NCI-H1930 (cell line): ENCODE data around the gene CMTR1.
A peak's percentile ranks its signal among the peaks of the same experiment; 100 is the strongest.
"Not testable (repeated sequence)": the region's sequence is repeated elsewhere in the genome, so short reads cannot be mapped to it uniquely, and the experiment has no call there.

ENCODE experiments used
- DNase-seq, 2 experiments: peaks; one replicate each; lab custom pipeline; 2025; lab: John Stamatoyannopoulos, UW

Gene CMTR1

GRCh38 chr6:37432916-37433656, at the start of gene CMTR1:
CMTR1 (plus strand) TSS chr6:37433221; CDS start chr6:37435630, 2,409 bp downstream.
- peak; percentile 75 to 85 for DNase-seq

GRCh38 chr6:37388578-37388977, 44.4 kb upstream of the CMTR1 start:
- DNase-seq: no peak

- DNase-seq: no peak
Observed at GRCh38 chr6:37389857-37390256, 43.2 kb upstream of the CMTR1 start.

GRCh38 chr6:37391120-37391519, 41.9 kb upstream of the CMTR1 start:
- no peak for DNase-seq

GRCh38 chr6:37392821-37393220, 40.2 kb upstream of the CMTR1 start:
- no peak for DNase-seq

- no peak for DNase-seq
Observed at GRCh38 chr6:37393381-37393929, 39.6 kb upstream of the CMTR1 start.

GRCh38 chr6:37396571-37397180, 36.3 kb upstream of the CMTR1 start:
- DNase-seq: no peak

GRCh38 chr6:37399131-37399530, 33.9 kb upstream of the CMTR1 start:
- DNase-seq: no peak

GRCh38 chr6:37399795-37400490, 33.1 kb upstream of the CMTR1 start:
- DNase-seq: no peak

- not testable (repeated sequence) for DNase-seq
Observed at GRCh38 chr6:37401658-37402057, 31.4 kb upstream of the CMTR1 start.

GRCh38 chr6:37406726-37407341, 26.2 kb upstream of the CMTR1 start:
- DNase-seq: no peak

GRCh38 chr6:37407948-37408347, 25.1 kb upstream of the CMTR1 start:
- no peak for DNase-seq

- DNase-seq: no peak
Observed at GRCh38 chr6:37409501-37409900, 23.5 kb upstream of the CMTR1 start.

GRCh38 chr6:37417393-37417792, 15.6 kb upstream of the CMTR1 start:
- DNase-seq: no peak

GRCh38 chr6:37418722-37419121, 14.3 kb upstream of the CMTR1 start:
- no peak for DNase-seq

- no peak for DNase-seq
Observed at GRCh38 chr6:37426058-37426944, 6.7 kb upstream of the CMTR1 start.

- no peak for DNase-seq
Observed at GRCh38 chr6:37426945-37427510, 6.0 kb upstream of the CMTR1 start.

GRCh38 chr6:37429352-37429750, 3.7 kb upstream of the CMTR1 start:
- no peak for DNase-seq

GRCh38 chr6:37432590-37432915, 468 bp upstream of the CMTR1 start:
- DNase-seq: no peak

GRCh38 chr6:37433657-37434271, 743 bp downstream of the CMTR1 start:
- no peak for DNase-seq

- no peak for DNase-seq
Observed at GRCh38 chr6:37435373-37435772, 2.4 kb downstream of the CMTR1 start.
